Measurements from ENCODE around the gene RAD50.
"Not testable (repeated sequence)": the region's sequence is repeated elsewhere in the genome, so short reads cannot be mapped to it uniquely, and the experiment has no call there.

Gene RAD50

GRCh38 chr5:132576123-132576522, 19.3 kb downstream of the RAD50 start:
- Mint-ChIP-seq H3K27ac (no peak overlapping the region), H3K4me1 (no peaks in the 10 kb centered on the region), H3K27me3 (ENCODE audit: low read depth, poor library complexity) (no peaks in the 10 kb centered on the region), H3K36me3 (ENCODE audit: low read depth) (peaks cover 80% of the 10 kb centered on the region), H3K9me3 (peaks cover 11% of the 10 kb centered on the region), H3K4me3 (no peak overlapping the region)
- no peak for DNase-seq
- no peak for TF ChIP-seq CTCF (IDR thresholded peaks at IDR 0.05)

GRCh38 chr5:132584560-132584959, 27.8 kb downstream of the RAD50 start:
- H3K4me3 Mint-ChIP-seq, H3K9me3 Mint-ChIP-seq: not testable (repeated sequence)

GRCh38 chr5:132586063-132586462, 29.3 kb downstream of the RAD50 start:
- peaks cover 62% of the 10 kb centered on the region for H3K36me3 Mint-ChIP-seq (ENCODE audit: low read depth)

More at GRCh38 chr5:132584560-132584959, 27.8 kb downstream of the RAD50 start:
- peaks cover 52% of the 10 kb centered on the region for H3K36me3 Mint-ChIP-seq (ENCODE audit: low read depth)
- not testable (repeated sequence) for DNase-seq; H3K27ac Mint-ChIP-seq; H3K27me3 Mint-ChIP-seq (ENCODE audit: low read depth, poor library complexity); H3K4me1 Mint-ChIP-seq

GRCh38 chr5:132589467-132589866, 32.7 kb downstream of the RAD50 start:
- no peak for DNase-seq

More at GRCh38 chr5:132586063-132586462, 29.3 kb downstream of the RAD50 start:
- H3K4me3 Mint-ChIP-seq, result no peak overlapping the region
- H3K27me3 Mint-ChIP-seq (ENCODE audit: low read depth, poor library complexity), result no peaks in the 10 kb centered on the region
- H3K9me3 Mint-ChIP-seq, result no peaks in the 10 kb centered on the region
- DNase-seq, result no peak
- H3K4me1 Mint-ChIP-seq, result no peaks in the 10 kb centered on the region
- no peak overlapping the region for H3K27ac Mint-ChIP-seq
- TF ChIP-seq CTCF (IDR thresholded peaks at IDR 0.05), result no peak

GRCh38 chr5:132591145-132591544, 34.4 kb downstream of the RAD50 start:
- no peak for DNase-seq
- Mint-ChIP-seq H3K27ac (no peak overlapping the region), H3K27me3 (ENCODE audit: low read depth, poor library complexity) (no peaks in the 10 kb centered on the region), H3K9me3 (no peaks in the 10 kb centered on the region), H3K4me3 (no peak overlapping the region), H3K4me1 (no peaks in the 10 kb centered on the region), H3K36me3 (ENCODE audit: low read depth) (peaks cover 41% of the 10 kb centered on the region)
- no peak for TF ChIP-seq CTCF (IDR thresholded peaks at IDR 0.05)

More at GRCh38 chr5:132589467-132589866, 32.7 kb downstream of the RAD50 start:
- Mint-ChIP-seq H3K27me3 (ENCODE audit: low read depth, poor library complexity) (no peaks in the 10 kb centered on the region), H3K9me3 (no peaks in the 10 kb centered on the region), H3K36me3 (ENCODE audit: low read depth) (peaks cover 39% of the 10 kb centered on the region), H3K27ac (no peak overlapping the region), H3K4me1 (no peaks in the 10 kb centered on the region), H3K4me3 (no peak overlapping the region)
- no peak for TF ChIP-seq CTCF (IDR thresholded peaks at IDR 0.05)

- DNase-seq, result no peak
- H3K4me1 Mint-ChIP-seq, result no peaks in the 10 kb centered on the region
- no peaks in the 10 kb centered on the region for H3K9me3 Mint-ChIP-seq
- H3K36me3 Mint-ChIP-seq (ENCODE audit: low read depth), result peaks cover 50% of the 10 kb centered on the region
- no peaks in the 10 kb centered on the region for H3K27me3 Mint-ChIP-seq (ENCODE audit: low read depth, poor library complexity)
- H3K27ac Mint-ChIP-seq, result no peak overlapping the region
- H3K4me3 Mint-ChIP-seq, result no peak overlapping the region
- TF ChIP-seq CTCF (IDR thresholded peaks at IDR 0.05), result no peak
Observed at GRCh38 chr5:132592521-132592920, 35.7 kb downstream of the RAD50 start.

Data from nephron progenitor cell (in vitro differentiated cells).